HG03342 (cell line): ENCODE results near the gene PRR5L.
A peak's percentile ranks its signal among the peaks of the same experiment; 100 is the strongest.

Experiments used
- ATAC-seq: cut with Tn5 transposase; IDR thresholded peaks from one replicate; pipeline ENCODE4 v1.9.1; 2021; ENCODE audit warnings: mild to moderate bottlenecking, moderate library complexity; ENCODE audit not compliant: unreplicated experiment

PRR5L gene

DNA sequence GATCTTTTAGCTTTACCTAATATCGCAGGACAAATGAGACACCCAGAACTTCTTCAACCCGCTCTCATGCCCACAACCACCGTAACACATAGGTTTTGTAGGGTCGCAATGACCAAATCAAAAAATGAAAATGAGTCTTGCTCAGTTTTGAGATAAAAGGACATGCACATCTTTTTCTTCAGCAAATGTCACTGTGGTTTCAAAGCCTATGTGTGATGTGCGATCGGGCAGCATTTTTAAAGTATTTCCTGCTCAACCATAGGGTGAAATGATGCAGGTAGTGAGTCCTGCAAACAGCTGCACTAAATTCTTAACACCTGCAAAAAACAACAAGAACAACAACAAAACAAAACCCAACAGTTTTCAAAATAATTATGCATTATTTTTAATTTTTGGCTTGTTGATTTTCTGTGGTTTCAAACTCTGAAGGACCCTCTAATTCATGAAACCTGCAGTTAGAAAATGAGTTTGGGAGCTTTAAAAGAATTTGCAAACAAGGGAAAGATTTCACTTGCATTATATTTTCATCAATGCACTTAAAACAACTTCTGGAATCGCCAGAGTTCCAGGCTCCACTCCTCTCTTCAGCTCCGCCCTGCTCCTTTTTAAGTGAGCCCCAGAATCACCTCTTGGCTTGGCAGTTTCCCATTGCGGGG, 79.4 kb downstream of the PRR5L start:
- no peak for ATAC-seq

DNA sequence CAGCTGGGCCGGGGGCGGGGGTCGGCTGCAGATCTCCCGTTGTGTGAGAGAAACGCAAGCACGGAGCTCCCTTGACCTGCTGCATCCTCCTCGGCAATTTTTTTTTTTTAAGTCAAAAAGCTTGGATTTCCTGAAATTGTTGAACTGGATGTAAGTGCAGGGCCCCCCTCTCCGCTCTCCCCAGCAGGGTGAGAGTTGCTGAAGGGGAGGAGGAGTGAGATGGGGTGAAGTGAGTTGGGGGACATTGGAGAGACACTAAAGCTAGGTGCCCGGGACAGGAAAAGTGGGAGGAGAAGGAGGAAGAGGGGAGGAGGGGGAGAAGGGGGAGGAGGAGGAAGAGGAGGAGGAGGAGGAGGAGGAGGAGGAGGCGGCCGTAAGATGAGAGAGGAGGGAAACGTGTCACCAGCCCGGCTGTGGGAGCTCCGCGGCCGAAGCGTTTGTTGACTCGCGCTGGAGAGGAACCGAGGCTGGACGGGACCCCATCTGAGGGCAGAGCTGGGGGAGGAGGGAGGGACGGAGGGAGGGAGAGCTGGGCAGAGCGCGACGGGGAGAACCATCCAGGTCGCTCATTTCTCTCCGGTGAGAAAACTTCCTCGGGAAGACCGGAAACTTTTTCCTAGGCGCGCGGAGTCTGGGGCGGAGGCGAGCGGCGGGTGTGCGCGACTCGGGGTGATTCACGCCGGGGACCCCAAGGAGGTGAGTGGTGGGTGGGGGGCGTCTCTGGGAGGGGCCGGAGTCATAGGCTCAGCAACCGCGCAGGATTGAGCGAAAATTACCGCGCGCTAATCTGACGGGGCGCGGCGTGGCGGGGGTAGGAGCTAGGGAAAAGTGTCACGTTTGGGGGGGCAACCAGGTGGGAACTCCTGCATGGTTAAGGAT, 80.2 kb downstream of the PRR5L start:
- ATAC-seq, result no peak

GRCh38 chr11:36376888-36377758, 81.0 kb downstream of the PRR5L start:
- peak; percentile 51 for ATAC-seq

DNA sequence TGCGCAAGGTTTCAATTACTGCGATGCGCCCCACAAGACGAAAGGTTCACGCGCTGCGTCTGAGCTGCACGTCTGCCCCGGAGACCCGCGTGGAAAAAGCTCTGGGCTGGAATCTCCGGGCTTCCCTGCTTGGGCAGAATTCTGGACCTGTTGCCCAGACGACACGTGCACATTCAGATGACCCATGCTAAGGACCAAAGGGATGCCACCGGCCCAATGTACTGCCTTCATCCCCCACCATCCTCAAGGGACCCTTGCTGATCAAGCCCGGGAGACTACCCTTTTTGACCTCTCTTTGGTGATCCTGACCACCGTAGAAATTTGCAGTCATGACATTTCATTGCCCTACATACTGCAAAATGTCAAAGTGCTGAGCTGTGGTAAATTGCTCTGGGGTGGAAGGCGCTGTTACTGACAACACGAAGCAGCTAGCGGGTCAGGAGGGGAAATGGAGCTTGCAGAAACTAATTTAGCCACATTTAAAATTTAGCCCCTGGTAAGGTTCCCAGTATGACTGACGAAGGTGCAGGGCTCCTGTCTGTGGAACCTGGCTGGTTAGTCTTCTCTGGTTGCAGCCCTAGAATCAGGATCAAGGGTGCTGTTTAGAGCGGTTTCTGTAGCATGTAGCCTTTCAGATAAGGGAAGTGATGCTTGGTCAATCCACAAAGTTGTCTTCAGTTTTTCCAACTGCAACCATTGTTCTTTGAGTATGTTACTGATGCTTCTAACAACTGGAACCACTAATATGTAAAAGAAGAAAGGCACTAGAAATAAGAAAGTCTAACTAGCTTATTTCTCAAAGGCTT, 81.9 kb downstream of the PRR5L start:
- no peak for ATAC-seq

GRCh38 chr11:36379653-36380052, 83.6 kb downstream of the PRR5L start:
- ATAC-seq, result no peak

- ATAC-seq, result no peak
Measured at GRCh38 chr11:36380296-36381014, 84.4 kb downstream of the PRR5L start.

DNA sequence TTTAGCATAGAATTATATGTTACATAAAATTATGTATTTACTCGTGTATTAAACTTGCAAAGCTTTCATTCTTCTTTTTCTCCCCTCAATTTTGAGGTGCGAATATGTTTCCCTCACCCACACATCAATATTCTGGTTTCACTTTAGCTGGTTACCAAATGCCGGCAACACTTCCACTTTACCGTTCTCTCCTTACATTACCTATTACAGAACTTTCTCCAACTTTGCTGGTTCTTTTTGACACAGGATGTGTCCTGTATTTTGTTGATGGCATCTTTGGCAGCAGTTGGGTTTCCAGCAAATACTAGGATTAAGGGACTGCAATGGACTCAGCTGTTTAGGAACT, 84.9 kb downstream of the PRR5L start:
- ATAC-seq, result no peak

DNA sequence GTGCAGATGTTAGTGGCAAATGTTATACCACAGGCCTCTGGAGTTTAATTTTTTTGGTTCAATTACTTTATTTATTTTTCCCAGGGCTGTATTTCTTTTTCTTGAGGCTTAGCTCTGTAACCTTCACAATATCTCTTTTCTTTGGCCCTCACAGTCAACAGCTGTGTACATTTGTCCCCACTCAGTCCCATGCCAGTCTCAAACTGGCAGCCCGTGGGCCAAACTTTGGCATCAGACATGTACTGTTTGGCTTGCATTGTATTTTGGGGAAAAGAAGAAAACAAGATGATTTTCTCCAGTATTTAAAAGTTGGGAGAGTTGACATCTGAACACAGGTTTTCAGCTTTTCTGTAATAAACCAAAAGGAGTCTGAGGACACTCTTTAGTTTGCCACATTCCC, 87.1 kb downstream of the PRR5L start:
- no peak for ATAC-seq

GRCh38 chr11:36385121-36385970, 89.3 kb downstream of the PRR5L start:
- no peak for ATAC-seq

GRCh38 chr11:36386411-36386810, 90.3 kb downstream of the PRR5L start:
- ATAC-seq, result no peak

DNA sequence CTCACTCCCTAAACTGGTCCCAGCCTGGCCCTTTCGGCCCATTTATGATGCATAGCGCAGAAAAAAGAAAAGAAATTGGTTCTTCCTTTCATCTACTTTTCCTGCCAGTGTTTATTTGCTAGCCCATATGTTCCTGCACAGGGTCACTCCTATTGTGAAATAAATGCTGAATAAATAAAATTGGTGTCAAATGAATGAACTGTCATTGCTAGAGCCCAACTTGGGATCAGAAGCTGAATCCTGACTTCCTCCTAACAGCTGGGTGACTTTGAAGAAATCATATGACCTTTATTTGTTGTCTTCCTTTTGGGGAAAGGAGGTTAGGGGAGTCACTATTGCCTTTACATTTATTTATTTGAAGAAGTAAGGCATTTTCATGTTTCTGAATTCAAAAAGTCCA, 92.0 kb downstream of the PRR5L start:
- ATAC-seq, result no peak

DNA sequence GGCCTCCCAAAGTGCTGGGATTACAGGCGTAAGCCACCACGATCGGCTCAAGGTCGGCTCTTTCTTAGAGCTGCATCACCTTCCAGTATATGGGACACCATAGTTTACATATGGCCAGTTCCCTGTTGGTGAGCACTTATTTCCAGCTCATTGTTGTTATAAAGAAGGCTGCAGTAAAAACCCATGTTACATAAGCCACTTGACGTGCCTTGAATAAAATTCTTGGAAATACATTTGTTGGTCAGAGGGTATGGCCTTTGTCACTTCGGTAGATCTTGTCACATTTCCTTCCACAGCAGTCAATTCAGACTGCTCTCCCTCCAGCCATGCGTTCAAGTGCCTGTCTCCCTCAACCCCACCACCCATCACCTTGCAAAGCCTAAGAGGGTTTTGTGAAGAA, 92.9 kb downstream of the PRR5L start:
- ATAC-seq, result no peak

DNA sequence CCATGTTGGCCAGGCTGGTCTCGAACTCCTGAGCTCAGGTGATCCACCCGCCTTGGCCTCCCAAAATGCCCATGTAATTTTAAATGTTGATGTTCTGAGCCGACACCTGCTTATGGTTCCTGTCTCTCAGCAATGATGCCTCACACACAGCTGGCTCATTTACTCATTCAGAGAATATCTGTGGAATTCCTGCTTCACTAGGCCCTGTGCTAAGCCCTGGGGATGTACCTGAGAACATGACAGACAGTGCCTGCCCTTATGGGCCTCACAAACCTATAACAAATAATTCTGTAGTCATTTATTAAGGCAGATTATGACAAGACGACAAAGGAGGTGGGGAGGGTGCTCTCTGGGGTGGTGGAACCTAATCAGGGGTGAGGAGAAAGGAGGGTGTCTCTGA, 93.7 kb downstream of the PRR5L start:
- no peak for ATAC-seq

DNA sequence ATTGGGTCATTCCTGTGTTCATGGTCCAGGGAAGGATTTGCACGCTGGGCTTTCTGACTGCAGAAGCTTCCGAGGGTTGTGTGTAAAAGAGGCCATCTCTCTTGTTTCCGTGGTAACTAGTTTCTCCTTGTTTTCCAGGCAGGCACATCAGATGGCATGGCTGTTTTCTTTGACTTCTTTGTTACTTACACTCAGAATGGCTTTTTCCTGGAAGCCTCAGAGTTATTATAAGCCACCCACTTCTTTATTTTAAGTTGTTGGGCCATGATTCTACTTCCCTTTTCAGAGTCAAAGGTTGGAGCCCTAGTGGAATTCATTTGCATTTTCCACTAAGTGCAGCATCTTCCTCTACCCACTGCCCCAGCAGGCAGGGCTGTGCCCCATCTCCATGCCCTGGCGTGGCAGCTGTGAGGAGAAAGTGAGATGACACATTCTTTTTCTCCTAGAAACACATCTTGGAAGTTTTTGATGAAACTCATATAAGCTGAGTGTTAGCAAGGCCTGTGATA, 94.9 kb downstream of the PRR5L start:
- no peak for ATAC-seq

- no peak for ATAC-seq
Measured at GRCh38 chr11:36392196-36392595, 96.1 kb downstream of the PRR5L start.

GRCh38 chr11:36394056-36394455, 98.0 kb downstream of the PRR5L start:
- no peak for ATAC-seq

DNA sequence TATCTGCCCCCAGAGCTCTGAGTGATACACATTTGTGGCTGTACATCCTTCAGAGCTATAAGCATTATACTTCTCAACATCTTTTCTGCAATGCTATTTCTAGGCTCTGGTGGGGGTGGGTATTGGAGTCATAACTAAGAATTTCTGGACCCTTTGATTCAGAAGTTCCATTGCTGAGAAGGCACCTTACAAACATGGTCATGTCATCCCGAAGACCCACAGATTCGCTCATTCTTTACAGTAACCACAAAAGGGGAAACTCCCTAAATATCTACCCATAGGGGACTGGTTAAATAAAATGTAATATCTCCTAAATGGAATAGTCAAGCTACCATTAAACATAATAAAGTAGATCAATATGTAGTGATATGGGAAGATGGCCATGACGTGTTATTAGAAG, 98.8 kb downstream of the PRR5L start:
- no peak for ATAC-seq

GRCh38 chr11:36395978-36396736, 100.1 kb downstream of the PRR5L start:
- ATAC-seq, result no peak
